Superior temporal gyrus (tissue), 1 donor: Measurements from ENCODE around the gene PPP1R8.

Experiments
- DNase-seq: peaks from one replicate; pipeline ENCODE4 v3.0.0-alpha.2; 2016; ENCODE audit errors: extremely low spot score

The PPP1R8 gene

DNA sequence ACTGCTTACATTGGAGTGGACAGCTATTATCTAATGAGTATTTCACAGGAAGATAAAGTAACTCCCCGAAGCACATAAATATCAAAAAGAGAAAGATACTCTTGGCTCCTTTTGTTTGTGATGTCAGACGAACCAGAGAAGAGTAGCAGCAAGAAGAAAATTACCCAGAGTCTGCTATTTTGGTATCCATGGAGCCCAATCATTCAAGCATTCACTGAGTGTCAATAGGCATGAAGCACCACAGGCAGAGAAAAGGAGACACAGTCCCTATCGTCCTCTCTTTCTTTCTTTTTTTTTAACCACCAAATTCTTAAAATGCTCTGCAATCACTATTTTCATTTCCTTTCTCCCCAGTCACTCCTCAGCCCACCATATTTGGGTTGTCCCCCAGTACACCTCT is 63.9 kb downstream of the PPP1R8 start:
- no peak for DNase-seq
